OCI-LY1 (cell line): Measurements from ENCODE around the gene MDN1.
"Not testable (repeated sequence)": the region's sequence is repeated elsewhere in the genome, so short reads cannot be mapped to it uniquely, and the experiment has no call there.

Experiments
- CTCF ChIP-seq: fragments of 200-600 bp; sonication (generic), shearing (Covaris generic); IDR thresholded peaks from 2 replicates; pipeline ENCODE4 v1.5.1; 2017; ENCODE audit warnings: mild to moderate bottlenecking, antibody characterized with exemption, low read length, moderate library complexity, mixed read lengths
- EZH2 ChIP-seq: fragments of 200-600 bp; sonication (generic), shearing (Covaris generic); IDR thresholded peaks from 2 replicates; pipeline ENCODE4 v1.8.0; 2017; ENCODE audit warnings: borderline replicate concordance, mixed run types, mild to moderate bottlenecking, antibody characterized with exemption, low read length, moderate library complexity, mixed read lengths

GRCh38 chr6:89731262-89731661 lies 88.3 kb downstream of the MDN1 start:
- TF ChIP-seq CTCF, EZH2: not testable (repeated sequence)
